GM12878 (cell line): ENCODE results near the gene MAIP1. TPM values are rescaled to one million over a fixed set of nuclear protein-coding genes. Genes with fewer than 3 reads are reported as not detected.

Experiments
- polyA plus RNA-seq, 11 experiments: library from polyadenylated mRNA; depleted of rRNA in 4 of 11; unstranded in 6 of 11; stranded (reverse) in 5 of 11; fragments of >200 nt; fragmentation: Nextera tagmentation in 4 of 11; fragmentation: Illumina TruSeq in 1 of 11; extraction: Ambion mirVana in 4 of 11; extraction: Trizol in 1 of 11; gene quantifications; 1 replicate in 1 of 11; 2 replicates in 10 of 11; pipeline versions ENCODE4 v1.2.1 to v1.2.3, GENCODE V29; 2011 to 2016; ENCODE audit warnings: inconsistent platforms in 2 of 11, missing spikeins in 2 of 11, low read depth in 1 of 11
- total RNA-seq, 4 experiments: library from RNA; depleted of rRNA in 3 of 4; stranded (reverse); fragments of >200 nt in 3 of 4; fragmentation: Illumina TruSeq in 1 of 4; extraction: Trizol in 1 of 4; gene quantifications; 2 replicates each; pipeline versions ENCODE4 v1.2.1 to v1.2.3, GENCODE V29; 2013 to 2021

Gene MAIP1
- total and polyA plus RNA-seq, 10 of the 15 experiments (the other 5 are each of a cell fraction or from before 2014, with no cell fraction given): 5.4 to 41.4 (median 25.4) TPM

Other genes with a start within 250 kb of the MAIP1 start
- gene FTCDNL1, start 104.4 kb upstream of the MAIP1 start, total RNA-seq (2014; rRNA removed): 2.5 and 2.8 TPM in 2 replicates
- gene FTCDNL1, start 104.4 kb upstream of the MAIP1 start, total RNA-seq (2014; rRNA removed; fragmentation: Illumina TruSeq; extraction: Trizol): 2.6 and 2.7 TPM in 2 replicates
- gene FTCDNL1, start 104.4 kb upstream of the MAIP1 start, total RNA-seq (2021): 2.1 and 2.8 TPM in 2 replicates
- gene FTCDNL1, start 104.4 kb upstream of the MAIP1 start, polyA plus RNA-seq (2011; rRNA removed): 0.15 and 0.16 TPM in 2 replicates
- gene FTCDNL1, start 104.4 kb upstream of the MAIP1 start, polyA plus RNA-seq (2014; fragmentation: Illumina TruSeq; extraction: Trizol): 1.0 and 1.5 TPM in 2 replicates
- gene FTCDNL1, start 104.4 kb upstream of the MAIP1 start, polyA plus RNA-seq (2014; fragmentation: Nextera tagmentation; extraction: Ambion mirVana): 1 to 10 TPM; 1.9 to 2.0 TPM
- 1.6 and 1.8 TPM in 2 replicates for gene FTCDNL1, start 104.4 kb upstream of the MAIP1 start, polyA plus RNA-seq (2014; rRNA removed)
- gene FTCDNL1, start 104.4 kb upstream of the MAIP1 start, polyA plus RNA-seq (2016; fragmentation: Nextera tagmentation; extraction: Ambion mirVana): 1 to 10 TPM; 3.0 to 3.9 TPM
- gene C2orf69, start 44.3 kb upstream of the MAIP1 start, total RNA-seq (2014; rRNA removed): 11.1 and 12.5 TPM in 2 replicates
- 13.2 and 13.5 TPM in 2 replicates for gene C2orf69, start 44.3 kb upstream of the MAIP1 start, total RNA-seq (2014; rRNA removed; fragmentation: Illumina TruSeq; extraction: Trizol)
- 14.2 and 14.4 TPM in 2 replicates for gene C2orf69, start 44.3 kb upstream of the MAIP1 start, total RNA-seq (2021)
- gene C2orf69, start 44.3 kb upstream of the MAIP1 start, polyA plus RNA-seq (2011; rRNA removed): 11.1 and 17.5 TPM in 2 replicates
- gene C2orf69, start 44.3 kb upstream of the MAIP1 start, polyA plus RNA-seq (2014; fragmentation: Illumina TruSeq; extraction: Trizol): 10.3 and 13.6 TPM in 2 replicates
- gene C2orf69, start 44.3 kb upstream of the MAIP1 start, polyA plus RNA-seq (2014; fragmentation: Nextera tagmentation; extraction: Ambion mirVana): 1 to 10 TPM; 6.3 to 7.9 TPM
- 7.0 and 7.2 TPM in 2 replicates for gene C2orf69, start 44.3 kb upstream of the MAIP1 start, polyA plus RNA-seq (2014; rRNA removed)
- gene C2orf69, start 44.3 kb upstream of the MAIP1 start, polyA plus RNA-seq (2016; fragmentation: Nextera tagmentation; extraction: Ambion mirVana): 10 to 100 TPM; 18.3 to 20.3 TPM
- 9.6 and 9.9 TPM in 2 replicates for gene TYW5, start 91 bp upstream of the MAIP1 start, total RNA-seq (2014; rRNA removed)
- 9.7 and 10.3 TPM in 2 replicates for gene TYW5, start 91 bp upstream of the MAIP1 start, total RNA-seq (2014; rRNA removed; fragmentation: Illumina TruSeq; extraction: Trizol)
- gene TYW5, start 91 bp upstream of the MAIP1 start, total RNA-seq (2021): 5.2 and 5.8 TPM in 2 replicates
- gene TYW5, start 91 bp upstream of the MAIP1 start, polyA plus RNA-seq (2011; rRNA removed): 11.8 and 18.3 TPM in 2 replicates
- 7.7 and 9.7 TPM in 2 replicates for gene TYW5, start 91 bp upstream of the MAIP1 start, polyA plus RNA-seq (2014; fragmentation: Illumina TruSeq; extraction: Trizol)
- gene TYW5, start 91 bp upstream of the MAIP1 start, polyA plus RNA-seq (2014; fragmentation: Nextera tagmentation; extraction: Ambion mirVana): 1 to 10 TPM; 4.6 to 5.4 TPM
- 7.0 and 7.1 TPM in 2 replicates for gene TYW5, start 91 bp upstream of the MAIP1 start, polyA plus RNA-seq (2014; rRNA removed)
- 1 to 10 TPM; 6.2 to 8.5 TPM for gene TYW5, start 91 bp upstream of the MAIP1 start, polyA plus RNA-seq (2016; fragmentation: Nextera tagmentation; extraction: Ambion mirVana)